BLaER1 treated with 17β-estradiol and CSF1 and Interleukin-3, amounts not matched to agents 10 nM and 100 nM (cell line): ENCODE results near the gene RNF2.

Experiments used
- H3K27ac ChIP-seq, 11 experiments: shearing (Covaris generic); formaldehyde crosslinking; 2 replicates each; pipeline ENCODE4 v1.8.1; 2022
- H3K27me3 ChIP-seq, 11 experiments: shearing (Covaris generic); formaldehyde crosslinking; 2 replicates each; pipeline ENCODE4 v1.8.1; 2022
- H3K36me3 ChIP-seq, 11 experiments: shearing (Covaris generic); formaldehyde crosslinking; 2 replicates each; pipeline ENCODE4 v1.8.1; 2022
- H3K4me1 ChIP-seq, 10 experiments: shearing (Covaris generic); formaldehyde crosslinking; 2 replicates each; pipeline ENCODE4 v1.8.1; 2022
- H3K4me2 ChIP-seq, 11 experiments: shearing (Covaris generic); formaldehyde crosslinking; 2 replicates each; pipeline ENCODE4 v1.8.1; 2022
- H3K4me3 ChIP-seq, 10 experiments: shearing (Covaris generic); formaldehyde crosslinking; 2 replicates each; pipeline ENCODE4 v1.8.1; 2022
- H3K9ac ChIP-seq, 11 experiments: shearing (Covaris generic); formaldehyde crosslinking; 2 replicates each; pipeline ENCODE4 v1.8.1; 2022
- H3K9me3 ChIP-seq, 11 experiments: shearing (Covaris generic); formaldehyde crosslinking; replicated peaks in 1 of 11; 2 replicates each; pipeline ENCODE4 v1.8.1; 2022
- H4K20me1 ChIP-seq, 11 experiments: shearing (Covaris generic); formaldehyde crosslinking; 2 replicates each; pipeline ENCODE4 v1.8.1; 2022
- Cebpa-rat ChIP-seq, 11 experiments: shearing (Covaris generic); IDR thresholded peaks; 2 replicates each; pipeline ENCODE4 v1.8.1; 2022

The RNF2 gene

GRCh38 chr1:185087746-185088145 is 42.4 kb downstream of the RNF2 start:
- Histone ChIP-seq H4K20me1 (peaks cover 4 to 54% (median 21%) of the 10 kb centered on the region in 11 experiments; a peak in 15 of 22 replicates), H3K36me3 (peaks cover 50 to 69% (median 56%) of the 10 kb centered on the region in 11 experiments), H3K4me3 (no peak overlapping the region), H3K4me2 (no peak overlapping the region), H3K9ac (no peak overlapping the region), H3K9me3 (peaks cover 0 to 13% (median 0%) of the 10 kb centered on the region in 11 experiments; a peak in 4 of 22 replicates), H3K4me1 (no peaks in the 10 kb centered on the region), H3K27me3 (no peaks in the 10 kb centered on the region), H3K27ac (no peak overlapping the region)
- TF ChIP-seq Cebpa-rat (IDR thresholded peaks at IDR 0.05) = no peak

DNA sequence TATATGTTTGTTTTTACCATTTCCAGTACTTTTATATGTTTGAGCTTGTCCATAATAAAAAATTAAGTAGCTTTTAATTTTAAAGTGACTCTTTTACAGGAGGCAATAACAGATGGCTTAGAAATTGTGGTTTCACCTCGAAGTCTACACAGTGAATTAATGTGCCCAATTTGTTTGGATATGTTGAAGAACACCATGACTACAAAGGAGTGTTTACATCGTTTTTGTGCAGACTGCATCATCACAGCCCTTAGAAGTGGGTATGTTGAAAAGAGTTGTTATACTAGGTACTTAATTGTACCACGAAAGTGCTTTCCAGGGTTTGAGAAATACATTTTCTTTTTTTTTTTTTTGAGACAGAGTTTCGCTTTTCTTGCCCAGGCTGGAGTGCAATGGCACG is 46.1 kb downstream of the RNF2 start:
- no peaks in the 10 kb centered on the region for H3K27me3 ChIP-seq
- H3K36me3 ChIP-seq = peaks cover 79 to 95% (median 90%) of the 10 kb centered on the region in 11 experiments
- H3K27ac ChIP-seq = no peak overlapping the region
- no peak overlapping the region for H3K4me2 ChIP-seq
- H3K4me3 ChIP-seq = no peak overlapping the region
- H3K9ac ChIP-seq = no peak overlapping the region
- H3K9me3 ChIP-seq = no peaks in the 10 kb centered on the region
- H3K4me1 ChIP-seq = no peaks in the 10 kb centered on the region
- peaks cover 0 to 20% (median 0%) of the 10 kb centered on the region in 11 experiments; a peak in 9 of 22 replicates for H4K20me1 ChIP-seq
- no peak for TF ChIP-seq Cebpa-rat (IDR thresholded peaks at IDR 0.05)

GRCh38 chr1:185094761-185095160 is 49.4 kb downstream of the RNF2 start:
- Histone ChIP-seq H3K36me3 (peaks cover 82 to 100% (median 94%) of the 10 kb centered on the region in 11 experiments), H3K27me3 (no peaks in the 10 kb centered on the region), H3K4me3 (no peak overlapping the region), H4K20me1 (0 out of 22 replicates have a peak, but pooled peaks cover 0 to 10% (median 0%) of the 10 kb centered on the region in 11 experiments), H3K9me3 (no peaks in the 10 kb centered on the region), H3K27ac (no peak overlapping the region), H3K9ac (no peak overlapping the region), H3K4me2 (no peak overlapping the region), H3K4me1 (no peaks in the 10 kb centered on the region)
- TF ChIP-seq Cebpa-rat (IDR thresholded peaks at IDR 0.05) = no peak

GRCh38 chr1:185096531-185096930 is 51.2 kb downstream of the RNF2 start:
- Histone ChIP-seq H3K4me2 (no peak overlapping the region), H3K36me3 (peaks cover 85 to 100% (median 95%) of the 10 kb centered on the region in 11 experiments), H3K27me3 (no peaks in the 10 kb centered on the region), H3K4me3 (no peak overlapping the region), H3K9me3 (no peaks in the 10 kb centered on the region), H3K9ac (no peak overlapping the region), H4K20me1 (0 out of 22 replicates have a peak, but pooled peaks cover 0 to 3% (median 0%) of the 10 kb centered on the region in 11 experiments), H3K27ac (no peak overlapping the region), H3K4me1 (no peaks in the 10 kb centered on the region)
- no peak for TF ChIP-seq Cebpa-rat (IDR thresholded peaks at IDR 0.05)

GRCh38 chr1:185104083-185104482 is 58.7 kb downstream of the RNF2 start:
- Histone ChIP-seq H3K9me3 (peaks cover 21 to 38% (median 27%) of the 10 kb centered on the region in 11 experiments), H4K20me1 (no peaks in the 10 kb centered on the region), H3K27ac (no peak overlapping the region), H3K36me3 (peaks cover 54 to 79% (median 63%) of the 10 kb centered on the region in 11 experiments), H3K27me3 (no peaks in the 10 kb centered on the region), H3K4me1 (no peaks in the 10 kb centered on the region), H3K9ac (no peak overlapping the region), H3K4me2 (no peak overlapping the region), H3K4me3 (no peak overlapping the region)
- TF ChIP-seq Cebpa-rat (IDR thresholded peaks at IDR 0.05) = no peak

DNA sequence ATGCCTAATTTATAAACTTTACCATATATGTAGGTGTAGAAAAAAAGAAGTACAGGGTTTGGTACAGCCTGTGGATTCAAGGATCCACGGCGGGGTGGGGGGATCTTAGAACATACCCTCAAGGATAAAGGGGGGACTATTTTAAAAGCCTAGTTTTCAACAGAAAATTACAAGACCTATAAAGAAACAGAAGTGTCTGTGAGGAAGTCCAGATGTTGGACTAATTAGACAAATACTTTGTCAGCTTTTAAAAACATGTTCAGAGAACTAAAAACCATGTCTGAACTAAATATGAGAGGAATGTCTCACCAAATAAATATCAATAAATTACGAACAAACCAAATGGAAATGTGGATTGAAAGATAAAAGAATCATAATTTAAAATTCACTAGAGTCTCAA is 59.8 kb downstream of the RNF2 start:
- Histone ChIP-seq H4K20me1 (no peaks in the 10 kb centered on the region), H3K27ac (no peak overlapping the region), H3K27me3 (no peaks in the 10 kb centered on the region), H3K4me2 (no peak overlapping the region), H3K4me3 (no peak overlapping the region), H3K9me3 (peaks cover 22 to 45% (median 29%) of the 10 kb centered on the region in 11 experiments), H3K36me3 (peaks cover 44 to 70% (median 53%) of the 10 kb centered on the region in 11 experiments), H3K4me1 (no peaks in the 10 kb centered on the region), H3K9ac (no peak overlapping the region)
- TF ChIP-seq Cebpa-rat (IDR thresholded peaks at IDR 0.05) = no peak

GRCh38 chr1:185108321-185108720 is 63.0 kb downstream of the RNF2 start:
- H3K36me3 ChIP-seq = peaks cover 15 to 40% (median 24%) of the 10 kb centered on the region in 11 experiments; a peak in 19 of 22 replicates
- no peaks in the 10 kb centered on the region for H3K4me1 ChIP-seq
- H3K27ac ChIP-seq = no peak overlapping the region
- peaks cover 22 to 45% (median 29%) of the 10 kb centered on the region in 11 experiments for H3K9me3 ChIP-seq
- no peak overlapping the region for H3K9ac ChIP-seq
- H3K27me3 ChIP-seq = no peaks in the 10 kb centered on the region
- H4K20me1 ChIP-seq = no peaks in the 10 kb centered on the region
- no peak overlapping the region for H3K4me2 ChIP-seq
- no peak for TF ChIP-seq Cebpa-rat (IDR thresholded peaks at IDR 0.05)
- H3K4me3 ChIP-seq = no peak overlapping the region

- Histone ChIP-seq H4K20me1 (no peaks in the 10 kb centered on the region), H3K4me3 (no peak overlapping the region), H3K4me2 (no peak overlapping the region), H3K27ac (no peak overlapping the region), H3K9me3 (peaks cover 17 to 37% (median 29%) of the 10 kb centered on the region in 11 experiments), H3K27me3 (no peaks in the 10 kb centered on the region), H3K9ac (no peak overlapping the region), H3K4me1 (no peaks in the 10 kb centered on the region), H3K36me3 (peaks cover 0 to 22% (median 8%) of the 10 kb centered on the region in 11 experiments; a peak in 15 of 22 replicates)
- TF ChIP-seq Cebpa-rat (IDR thresholded peaks at IDR 0.05) = no peak
These were observed 64.8 kb downstream of the RNF2 start for GRCh38 chr1:185110145-185110544.

DNA sequence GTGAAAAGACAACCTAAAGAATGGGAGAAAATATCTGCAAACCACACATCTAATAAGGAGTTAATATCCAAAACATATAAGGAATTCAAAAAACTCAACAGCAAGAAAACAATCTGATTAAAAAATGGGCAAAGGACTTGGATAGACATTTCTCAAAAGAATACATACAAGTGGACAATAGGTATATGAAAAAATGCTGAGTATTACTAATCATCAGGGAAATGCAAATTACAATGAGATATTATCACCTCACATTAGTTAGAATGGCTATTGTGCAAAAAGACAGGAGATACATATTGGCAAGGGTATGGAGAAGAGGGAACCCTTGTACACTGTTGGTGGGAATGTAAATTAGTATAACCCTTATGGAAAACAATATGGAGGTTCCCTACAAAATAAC is 66.5 kb downstream of the RNF2 start:
- no peak for TF ChIP-seq Cebpa-rat (IDR thresholded peaks at IDR 0.05)
- Histone ChIP-seq H3K9me3 (peaks cover 17 to 29% (median 24%) of the 10 kb centered on the region in 11 experiments), H3K27me3 (no peaks in the 10 kb centered on the region), H3K36me3 (peaks cover 0 to 16% (median 5%) of the 10 kb centered on the region in 11 experiments; a peak in 11 of 22 replicates), H3K4me2 (no peak overlapping the region), H4K20me1 (no peaks in the 10 kb centered on the region), H3K4me1 (no peaks in the 10 kb centered on the region), H3K9ac (no peak overlapping the region), H3K27ac (no peak overlapping the region), H3K4me3 (no peak overlapping the region)

GRCh38 chr1:185112356-185112755 is 67.0 kb downstream of the RNF2 start:
- Histone ChIP-seq H3K9ac (no peak overlapping the region), H3K4me3 (no peak overlapping the region), H4K20me1 (no peaks in the 10 kb centered on the region), H3K27ac (no peak overlapping the region), H3K9me3 (peaks cover 15 to 24% (median 19%) of the 10 kb centered on the region in 11 experiments), H3K4me1 (no peaks in the 10 kb centered on the region), H3K4me2 (no peak overlapping the region), H3K27me3 (no peaks in the 10 kb centered on the region), H3K36me3 (peaks cover 0 to 21% (median 9%) of the 10 kb centered on the region in 11 experiments; a peak in 14 of 22 replicates)
- no peak for TF ChIP-seq Cebpa-rat (IDR thresholded peaks at IDR 0.05)
